Fibroblast of villous mesenchyme (primary cell): Measurements from ENCODE around the gene ATP11A. TPM values are rescaled to one million over a fixed set of nuclear protein-coding genes. Genes with fewer than 3 reads are reported as not detected.
"Not testable (repeated sequence)": the region's sequence is repeated elsewhere in the genome, so short reads cannot be mapped to it uniquely, and the experiment has no call there.

Experiments
- DNase-seq: peaks from one replicate; pipeline ENCODE4 v3.0.0-alpha.2; 2010; ENCODE audit warnings: low read depth
- H3K4me3 ChIP-seq: 2 replicates; pipeline ENCODE4 v1.5.1; 2011; ENCODE audit warnings: low read depth, mild to moderate bottlenecking, low read length
- CTCF ChIP-seq: IDR thresholded peaks from 2 replicates; pipeline ENCODE4 v1.5.1; 2012; ENCODE audit warnings: low read depth, mild to moderate bottlenecking, low read length; ENCODE audit not compliant: insufficient read depth
- total RNA-seq: library from RNA; depleted of rRNA; stranded (reverse); fragments of >200 nt; gene quantifications from 2 replicates; pipeline ENCODE4 v1.2.3, GENCODE V29; 2012

Gene ATP11A
- total RNA-seq, 1 donor = 6.9 TPM

- TF ChIP-seq CTCF = no peak
- no peak for DNase-seq
- no peak overlapping the region for H3K4me3 ChIP-seq
Observed at GRCh38 chr13:112883241-112883945, 193.6 kb downstream of the ATP11A start.

GRCh38 chr13:112884700-112885099 is 194.9 kb downstream of the ATP11A start:
- not testable (repeated sequence) for DNase-seq, H3K4me3 ChIP-seq

GRCh38 chr13:112885242-112885781 is 195.5 kb downstream of the ATP11A start:
- no peak for DNase-seq
- TF ChIP-seq CTCF = no peak
- no peak overlapping the region for H3K4me3 ChIP-seq

- H3K4me3 ChIP-seq = peak overlapping the region; percentile 35
- no peak for TF ChIP-seq CTCF
- DNase-seq = peak; percentile 91
Observed at GRCh38 chr13:112885782-112886268, 196.0 kb downstream of the ATP11A start.

GRCh38 chr13:112887151-112887550 is 197.3 kb downstream of the ATP11A start:
- no peak overlapping the region for H3K4me3 ChIP-seq
- no peak for TF ChIP-seq CTCF
- DNase-seq = no peak

- TF ChIP-seq CTCF = no peak
- DNase-seq = no peak
- H3K4me3 ChIP-seq = no peak overlapping the region
Observed at GRCh38 chr13:112887557-112887991, 197.7 kb downstream of the ATP11A start.

GRCh38 chr13:112888238-112889111 is 198.6 kb downstream of the ATP11A start:
- DNase-seq = no peak
- no peak overlapping the region for H3K4me3 ChIP-seq
- TF ChIP-seq CTCF = no peak
